H9 (cell line): ENCODE results near the gene HIPK2. TPM values are rescaled to one million over a fixed set of nuclear protein-coding genes. Genes with fewer than 3 reads are reported as not detected.

Source experiments
- DNase-seq: peaks from one replicate; pipeline ENCODE4 v3.0.0-alpha.2; 2017
- H2AFZ ChIP-seq: one replicate; pipeline ENCODE4 v1.6.1; 2013; ENCODE audit warnings: mild to moderate bottlenecking, low read length, control low read depth, moderate library complexity
- H2AK5ac ChIP-seq: 2 replicates; pipeline ENCODE4 v1.6.1; 2013; ENCODE audit warnings: low read length, control low read depth, mixed read lengths; ENCODE audit not compliant: insufficient read length
- H2BK120ac ChIP-seq: one replicate; pipeline ENCODE4 v1.6.1; 2013; ENCODE audit warnings: low read depth, mild to moderate bottlenecking, low read length, control low read depth, inconsistent platforms; ENCODE audit not compliant: poor library complexity, severe bottlenecking
- H2BK12ac ChIP-seq: 2 replicates; pipeline ENCODE4 v1.6.1; 2013; ENCODE audit warnings: low read length, control low read depth, mixed read lengths, low read depth; ENCODE audit not compliant: insufficient read length
- H2BK15ac ChIP-seq: 2 replicates; pipeline ENCODE4 v1.6.1; 2013; ENCODE audit warnings: low read depth, low read length, control low read depth
- H2BK20ac ChIP-seq: one replicate; pipeline ENCODE4 v1.6.1; 2013; ENCODE audit warnings: low read depth, mild to moderate bottlenecking, low read length, control low read depth, inconsistent platforms; ENCODE audit not compliant: poor library complexity, severe bottlenecking
- H2BK5ac ChIP-seq: 2 replicates; pipeline ENCODE4 v1.6.1; 2013; ENCODE audit warnings: low read length, control low read depth, mixed read lengths; ENCODE audit not compliant: insufficient read length
- H3K14ac ChIP-seq: 2 replicates; pipeline ENCODE4 v1.6.1; 2013; ENCODE audit warnings: low read length, control low read depth; ENCODE audit not compliant: insufficient read depth
- H3K18ac ChIP-seq: 2 replicates; pipeline ENCODE4 v1.6.1; 2013; ENCODE audit warnings: low read depth, mild to moderate bottlenecking, mixed read lengths, low read length, control low read depth; ENCODE audit not compliant: insufficient read length
- H3K23ac ChIP-seq: 2 replicates; pipeline ENCODE4 v1.6.1; 2013; ENCODE audit warnings: low read length, control low read depth, mixed read lengths, low read depth; ENCODE audit not compliant: insufficient read length
- H3K23me2 ChIP-seq: 2 replicates; pipeline ENCODE4 v1.6.1; 2013; ENCODE audit warnings: low read depth, mild to moderate bottlenecking, mixed read lengths, low read length, control low read depth; ENCODE audit not compliant: insufficient read length, poor library complexity, severe bottlenecking
- H3K27ac ChIP-seq: 2 replicates; pipeline ENCODE4 v1.5.1; 2013; ENCODE audit warnings: low read length, control low read depth, mixed read lengths, low read depth; ENCODE audit not compliant: insufficient read length
- H3K27me3 ChIP-seq: 2 replicates; pipeline ENCODE4 v1.6.1; 2013; ENCODE audit warnings: low read length, control low read depth, inconsistent platforms; ENCODE audit not compliant: insufficient read depth
- H3K4ac ChIP-seq: 2 replicates; pipeline ENCODE4 v1.6.1; 2013; ENCODE audit warnings: low read depth, mild to moderate bottlenecking, control low read depth, inconsistent platforms, low read length, moderate library complexity
- H3K4me1 ChIP-seq: 2 replicates; pipeline ENCODE4 v1.6.1; 2013; ENCODE audit warnings: low read length, control low read depth, inconsistent platforms; ENCODE audit not compliant: insufficient read depth
- H3K4me2 ChIP-seq: 2 replicates; pipeline ENCODE4 v1.6.1; 2013; ENCODE audit warnings: low read length, control low read depth, mixed read lengths; ENCODE audit not compliant: insufficient read length, insufficient read depth
- H3K56ac ChIP-seq: 2 replicates; pipeline ENCODE4 v1.6.1; 2013; ENCODE audit warnings: low read depth, mild to moderate bottlenecking, mixed read lengths, low read length, control low read depth; ENCODE audit not compliant: insufficient read length
- H3K79me1 ChIP-seq: 2 replicates; pipeline ENCODE4 v1.6.1; 2013; ENCODE audit warnings: low read depth, mild to moderate bottlenecking, moderate library complexity, low read length, control low read depth, inconsistent platforms; ENCODE audit not compliant: insufficient read depth, poor library complexity, severe bottlenecking
- H3K79me2 ChIP-seq: 2 replicates; pipeline ENCODE4 v1.6.1; 2013; ENCODE audit warnings: low read length, control low read depth, inconsistent platforms; ENCODE audit not compliant: insufficient read depth
- H3K9ac ChIP-seq: 2 replicates; pipeline ENCODE4 v1.6.1; 2013; ENCODE audit warnings: low read length, control low read depth, mixed read lengths; ENCODE audit not compliant: insufficient read length; ENCODE audit errors: extremely low read depth
- H3K9me3 ChIP-seq: one replicate; pipeline ENCODE4 v1.6.1; 2013; ENCODE audit warnings: low read depth, low read length, inconsistent platforms; ENCODE audit not compliant: control insufficient read depth
- H3T11ph ChIP-seq: one replicate; pipeline ENCODE4 v1.6.1; 2013; ENCODE audit warnings: mild to moderate bottlenecking, low read length, control low read depth, inconsistent platforms
- H4K20me1 ChIP-seq: one replicate; pipeline ENCODE4 v1.6.1; 2013; ENCODE audit not compliant: control insufficient read depth, insufficient read length, insufficient read depth
- H4K5ac ChIP-seq: 2 replicates; pipeline ENCODE4 v1.6.1; 2013; ENCODE audit warnings: low read depth, mild to moderate bottlenecking, mixed read lengths, low read length, control low read depth; ENCODE audit not compliant: insufficient read length
- H4K8ac ChIP-seq: replicated peaks from 2 replicates; pipeline ENCODE4 v1.6.1; 2013; ENCODE audit warnings: low read length, control low read depth, mixed read lengths, low read depth; ENCODE audit not compliant: insufficient read length
- H4K91ac ChIP-seq: 2 replicates; pipeline ENCODE4 v1.6.1; 2013; ENCODE audit warnings: low read depth, mild to moderate bottlenecking, moderate library complexity, mixed read lengths, low read length, control low read depth; ENCODE audit not compliant: insufficient read length
- H3K27ac Mint-ChIP-seq, 3 experiments: 2 replicates in 2 of 3; 3 replicates in 1 of 3; pipeline ENCODE4 v1.8.0; 2020 to 2021; ENCODE audit warnings: mixed read lengths in 3 of 3, mild to moderate bottlenecking in 1 of 3, moderate library complexity in 1 of 3
- H3K27me3 Mint-ChIP-seq: 2 replicates; pipeline ENCODE4 v1.8.0; 2021; ENCODE audit warnings: low read depth, mild to moderate bottlenecking, moderate library complexity, mixed read lengths
- H3K36me3 Mint-ChIP-seq, 3 experiments: 2 replicates in 2 of 3; 3 replicates in 1 of 3; pipeline ENCODE4 v1.8.0; 2020 to 2021; ENCODE audit warnings: low read depth in 3 of 3, mixed read lengths in 3 of 3; ENCODE audit not compliant: insufficient read depth in 1 of 3
- H3K4me1 Mint-ChIP-seq, 2 experiments: 2 replicates each; pipeline ENCODE4 v1.8.0; 2020; ENCODE audit warnings: mixed read lengths in 2 of 2
- H3K4me3 Mint-ChIP-seq, 2 experiments: 2 replicates in 1 of 2; 3 replicates in 1 of 2; pipeline ENCODE4 v1.8.0; 2020 to 2021; ENCODE audit warnings: mild to moderate bottlenecking in 2 of 2, mixed read lengths in 2 of 2, moderate library complexity in 1 of 2
- H3K9me3 Mint-ChIP-seq, 2 experiments: 2 replicates in 1 of 2; 3 replicates in 1 of 2; pipeline ENCODE4 v1.8.0; 2020; ENCODE audit warnings: mild to moderate bottlenecking in 2 of 2, mixed read lengths in 2 of 2, moderate library complexity in 1 of 2
- WGBS: extraction: QIAGEN DNeasy Blood & Tissue Kit; methylation state at CpG from one replicate; pipeline ENCODE4 v1.1.7; 2013; ENCODE audit warnings: missing lambda C conversion rate, low lambda C conversion rate, mixed read lengths; ENCODE audit not compliant: insufficient read length; ENCODE audit errors: extremely low coverage; 5-methylcytosine and 5-hydroxymethylcytosine counted together
- total RNA-seq: library from RNA; stranded (reverse); gene quantifications from 2 replicates; pipeline ENCODE4 v1.2.1, GENCODE V29; 2021
- TF ChIP-seq, protein P1 (sequence below): fragments of 200-600 bp; sonication (generic); conservative IDR thresholded peaks from 3 replicates; pipeline ENCODE4 v1.8.0; 2021; ENCODE audit warnings: antibody characterized with exemption, mild to moderate bottlenecking

The HIPK2 gene
- total RNA-seq, 1 experiment from 2014 or later: 21.9 TPM

DNA sequence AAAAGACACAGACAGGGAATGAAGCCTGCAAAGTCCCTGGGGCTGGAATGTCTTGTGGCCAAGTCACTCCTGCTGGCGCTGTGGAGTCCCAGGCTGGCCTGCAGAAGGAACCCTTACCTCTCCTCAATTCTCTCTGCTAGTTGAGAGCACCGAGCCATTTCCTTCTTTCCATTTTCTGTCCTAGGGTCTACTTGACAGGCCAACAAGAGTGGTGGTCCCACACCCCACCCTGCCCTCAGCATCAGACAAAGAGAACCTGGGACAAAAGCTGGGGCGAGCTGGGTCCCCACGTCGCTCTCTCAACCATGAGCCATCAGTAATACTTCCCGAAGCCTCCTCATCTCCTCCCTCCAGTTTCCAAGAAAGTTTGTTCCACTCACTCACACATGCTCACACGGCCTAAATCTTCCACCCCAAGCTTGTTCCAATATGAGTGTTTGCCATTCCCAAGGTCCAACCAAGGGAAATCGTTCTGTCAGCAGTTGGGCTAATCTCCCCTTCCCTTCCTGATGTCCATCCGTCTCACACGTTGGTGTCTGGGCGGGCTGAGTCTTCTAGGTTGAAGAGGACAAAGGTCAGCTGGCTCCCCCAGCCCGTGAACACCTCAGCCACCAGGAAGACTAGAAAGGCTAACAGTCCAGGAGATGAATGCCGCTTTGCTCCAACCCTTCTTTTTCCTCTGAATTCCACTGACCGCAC, 210.0 kb downstream of the HIPK2 start:
- H3K36me3 Mint-ChIP-seq: peaks cover 0 to 4% (median under 1%) of the 10 kb centered on the region in 3 experiments; a peak in 2 of 7 replicates
- no peaks in the 10 kb centered on the region for H3K4me1 ChIP-seq

More for the DNA sequence above, 210.0 kb downstream of the HIPK2 start:
- TF ChIP-seq, protein P1, sequence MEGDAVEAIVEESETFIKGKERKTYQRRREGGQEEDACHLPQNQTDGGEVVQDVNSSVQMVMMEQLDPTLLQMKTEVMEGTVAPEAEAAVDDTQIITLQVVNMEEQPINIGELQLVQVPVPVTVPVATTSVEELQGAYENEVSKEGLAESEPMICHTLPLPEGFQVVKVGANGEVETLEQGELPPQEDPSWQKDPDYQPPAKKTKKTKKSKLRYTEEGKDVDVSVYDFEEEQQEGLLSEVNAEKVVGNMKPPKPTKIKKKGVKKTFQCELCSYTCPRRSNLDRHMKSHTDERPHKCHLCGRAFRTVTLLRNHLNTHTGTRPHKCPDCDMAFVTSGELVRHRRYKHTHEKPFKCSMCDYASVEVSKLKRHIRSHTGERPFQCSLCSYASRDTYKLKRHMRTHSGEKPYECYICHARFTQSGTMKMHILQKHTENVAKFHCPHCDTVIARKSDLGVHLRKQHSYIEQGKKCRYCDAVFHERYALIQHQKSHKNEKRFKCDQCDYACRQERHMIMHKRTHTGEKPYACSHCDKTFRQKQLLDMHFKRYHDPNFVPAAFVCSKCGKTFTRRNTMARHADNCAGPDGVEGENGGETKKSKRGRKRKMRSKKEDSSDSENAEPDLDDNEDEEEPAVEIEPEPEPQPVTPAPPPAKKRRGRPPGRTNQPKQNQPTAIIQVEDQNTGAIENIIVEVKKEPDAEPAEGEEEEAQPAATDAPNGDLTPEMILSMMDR: no peak
- DNase-seq: no peak
- H2BK12ac ChIP-seq: no peak overlapping the region
- Mint-ChIP-seq H3K27me3 (no peaks in the 10 kb centered on the region; the same call in 1 of the 2 replicates), H3K27ac (peak overlapping the region in 1 of 3 experiments; percentile 22; a peak in 2 of 7 replicates), H3K4me1 (peaks cover 40% of the 10 kb centered on the region in 2 experiments), H3K9me3 (no peaks in the 10 kb centered on the region), H3K4me3 (no peak overlapping the region; a peak in 1 of 5 replicates)
- no peaks in the 10 kb centered on the region for H3K79me2 ChIP-seq
- H3K4me2 ChIP-seq: no peak overlapping the region
- no peaks in the 10 kb centered on the region for H3K27me3 ChIP-seq
- no peaks in the 10 kb centered on the region for H3K23me2 ChIP-seq
- no peak overlapping the region for H3K9ac ChIP-seq
- H2BK20ac ChIP-seq: no peak overlapping the region
- no peak overlapping the region for H2BK5ac ChIP-seq
- no peak overlapping the region for H3K27ac ChIP-seq
- H3K23ac ChIP-seq: no peak overlapping the region
- H2AK5ac ChIP-seq: no peak overlapping the region
- no peak overlapping the region for H3K18ac ChIP-seq
- no peak overlapping the region for H2BK15ac ChIP-seq
- H4K5ac ChIP-seq: no peak overlapping the region
- H4K91ac ChIP-seq: no peak overlapping the region
- no peaks in the 10 kb centered on the region for H3K79me1 ChIP-seq
- no peak overlapping the region for H3K4ac ChIP-seq
- no peak overlapping the region for H2BK120ac ChIP-seq
- no peak overlapping the region for H2AFZ ChIP-seq
- no peak overlapping the region for H3K56ac ChIP-seq
- H4K20me1 ChIP-seq: no peaks in the 10 kb centered on the region
- H3K14ac ChIP-seq: no peak overlapping the region
- no peaks in the 10 kb centered on the region for H3K9me3 ChIP-seq
- H4K8ac ChIP-seq: no peak overlapping the region
- no CpG with 5 or more reads among the region's 14 CpGs for WGBS
- H3T11ph ChIP-seq: no peak overlapping the region
